EH (cell line): ENCODE measurements around the gene FEM1C.
A peak's percentile ranks its signal among the peaks of the same experiment; 100 is the strongest.

Experiments
- DNase-seq: peaks from one replicate; pipeline ENCODE4 v3.0.0-alpha.2; 2015; ENCODE audit warnings: low read depth

The FEM1C gene, protein sequence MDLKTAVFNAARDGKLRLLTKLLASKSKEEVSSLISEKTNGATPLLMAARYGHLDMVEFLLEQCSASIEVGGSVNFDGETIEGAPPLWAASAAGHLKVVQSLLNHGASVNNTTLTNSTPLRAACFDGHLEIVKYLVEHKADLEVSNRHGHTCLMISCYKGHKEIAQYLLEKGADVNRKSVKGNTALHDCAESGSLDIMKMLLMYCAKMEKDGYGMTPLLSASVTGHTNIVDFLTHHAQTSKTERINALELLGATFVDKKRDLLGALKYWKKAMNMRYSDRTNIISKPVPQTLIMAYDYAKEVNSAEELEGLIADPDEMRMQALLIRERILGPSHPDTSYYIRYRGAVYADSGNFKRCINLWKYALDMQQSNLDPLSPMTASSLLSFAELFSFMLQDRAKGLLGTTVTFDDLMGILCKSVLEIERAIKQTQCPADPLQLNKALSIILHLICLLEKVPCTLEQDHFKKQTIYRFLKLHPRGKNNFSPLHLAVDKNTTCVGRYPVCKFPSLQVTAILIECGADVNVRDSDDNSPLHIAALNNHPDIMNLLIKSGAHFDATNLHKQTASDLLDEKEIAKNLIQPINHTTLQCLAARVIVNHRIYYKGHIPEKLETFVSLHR

DNA sequence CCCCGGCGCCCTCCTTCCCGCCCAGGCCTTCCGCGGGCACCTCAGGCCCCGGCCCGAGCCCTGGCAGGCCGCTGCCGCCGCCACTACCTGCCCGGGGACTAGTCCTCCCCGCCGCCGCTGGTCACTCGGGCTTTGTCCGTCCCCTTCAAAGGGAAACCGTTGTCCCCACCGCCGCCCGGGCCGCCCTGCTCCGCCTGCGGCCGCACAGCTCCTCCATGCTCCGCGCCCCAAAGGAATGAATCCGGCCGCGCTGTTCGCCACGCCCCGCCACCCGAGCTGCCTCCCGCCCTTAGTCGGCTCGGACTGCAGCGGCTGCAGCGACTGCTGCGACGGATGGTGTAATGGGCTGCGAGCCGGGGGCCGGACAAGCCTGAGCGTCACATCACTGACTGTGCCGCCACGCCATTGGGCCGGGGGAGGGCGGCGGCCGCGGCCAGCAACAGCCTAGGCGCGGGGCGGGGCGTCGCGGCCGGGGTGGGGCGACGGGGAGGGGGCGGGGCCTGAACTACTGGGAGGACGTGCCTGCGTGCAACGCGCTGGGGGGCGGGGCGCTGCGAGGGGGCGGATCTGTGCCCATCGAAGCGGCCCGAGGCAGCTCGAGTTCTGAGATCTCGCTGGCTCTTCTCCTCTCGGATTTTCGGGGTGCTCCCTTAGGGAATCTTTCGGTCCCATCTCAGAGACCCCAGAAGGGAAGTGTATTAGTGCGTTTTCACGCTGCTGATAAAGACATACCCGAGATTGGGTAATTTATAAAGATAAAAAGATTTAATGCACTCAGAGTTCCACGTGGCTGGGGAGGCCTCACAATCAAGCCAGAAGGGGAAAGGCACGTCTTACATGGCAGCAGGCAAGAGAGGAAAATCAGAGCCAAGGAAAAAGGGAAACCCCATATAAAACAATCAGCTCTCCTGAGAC lies at the start of gene FEM1C:
Gene FEM1C (minus strand): TSS at position 340 of the 915 bp plus-strand sequence. CDS start 1,282 bp downstream, outside the sequence.
- DNase-seq = peak; percentile 99

DNA sequence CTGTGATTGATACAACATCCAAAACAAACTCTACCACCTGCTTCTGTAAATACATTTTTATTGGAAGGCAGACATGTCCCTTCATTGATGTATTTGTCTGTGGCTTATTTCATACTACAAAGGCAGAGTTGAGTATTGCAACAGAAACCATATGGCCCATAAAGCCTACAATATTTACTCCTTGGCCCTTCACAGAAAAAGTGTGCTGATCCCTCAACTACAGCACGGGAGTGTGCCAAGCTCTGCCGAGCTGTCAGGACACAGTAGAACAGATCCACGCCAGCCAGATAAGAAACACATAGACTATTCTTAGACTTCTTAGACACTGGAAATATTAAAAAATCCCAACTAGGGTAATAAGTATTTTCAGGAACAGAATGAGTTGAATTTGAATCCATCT lies 44.5 kb upstream of the FEM1C start:
- no peak for DNase-seq

DNA sequence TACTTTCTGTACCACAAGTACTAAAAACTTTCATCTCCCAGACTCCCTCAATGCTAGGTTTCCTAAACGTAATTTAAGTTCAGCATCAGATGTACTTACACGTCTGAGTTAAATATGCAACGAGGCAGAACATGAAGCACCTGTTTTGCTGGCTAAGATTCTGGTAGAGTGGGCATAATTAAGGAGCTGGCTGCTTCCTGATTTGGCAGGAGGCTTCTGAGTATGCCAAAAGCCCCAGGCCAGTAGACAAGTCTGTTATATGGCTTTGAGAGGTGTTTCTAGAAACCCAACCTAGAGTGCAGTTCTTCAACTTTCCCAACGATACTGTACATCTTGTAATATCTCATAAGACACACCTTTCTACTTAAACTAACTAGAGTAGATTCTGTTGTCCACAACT lies 44.1 kb upstream of the FEM1C start:
- DNase-seq = no peak

DNA sequence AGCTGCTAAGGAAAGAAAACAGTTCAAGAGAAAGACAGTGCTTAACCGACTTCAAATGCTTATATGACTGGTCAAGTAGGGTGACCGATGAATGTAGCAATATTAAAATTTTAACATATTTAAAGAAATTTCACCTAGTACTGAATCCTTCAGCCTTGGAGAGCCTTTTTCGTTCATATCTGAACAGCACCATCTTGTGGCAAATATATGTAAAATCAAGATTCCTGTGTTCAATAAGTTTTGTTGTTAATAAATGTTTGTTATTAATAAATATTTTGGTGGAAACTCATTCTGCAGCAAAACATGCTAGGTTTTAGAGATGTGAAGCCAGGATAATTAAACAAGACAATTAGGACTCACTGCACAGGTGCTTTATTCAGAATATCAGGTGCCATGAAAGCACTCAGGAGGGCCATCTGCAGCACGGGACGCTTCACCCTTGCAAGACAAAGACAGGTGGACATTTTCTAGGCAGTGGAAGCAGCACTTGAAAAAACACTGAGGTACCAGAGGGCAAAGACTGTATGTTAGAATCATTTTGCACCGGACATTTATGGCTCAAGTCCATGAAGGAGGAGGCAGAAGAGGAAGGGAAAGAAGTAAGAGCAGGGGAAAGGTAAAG lies 42.1 kb upstream of the FEM1C start:
- peak; percentile 54 for DNase-seq

DNA sequence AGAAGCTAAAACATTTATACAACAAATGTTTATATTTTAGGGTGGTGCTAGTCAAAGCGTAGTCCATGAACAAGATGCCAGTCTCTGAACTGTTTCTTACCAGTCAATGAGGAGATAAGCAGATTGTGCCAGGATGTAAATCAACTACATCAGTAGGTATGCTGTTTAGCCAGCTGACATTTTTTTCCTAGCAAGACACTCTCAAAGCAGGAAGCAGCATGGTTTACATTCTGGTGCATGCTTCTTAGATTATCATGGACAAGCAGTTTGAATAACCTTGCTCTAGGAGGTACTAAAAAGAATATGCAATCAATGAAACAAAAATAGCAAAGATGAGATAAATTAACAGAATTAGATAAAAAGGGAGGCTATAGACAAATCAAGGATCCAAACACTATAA lies 40.7 kb upstream of the FEM1C start:
- DNase-seq = peak; percentile 48

DNA sequence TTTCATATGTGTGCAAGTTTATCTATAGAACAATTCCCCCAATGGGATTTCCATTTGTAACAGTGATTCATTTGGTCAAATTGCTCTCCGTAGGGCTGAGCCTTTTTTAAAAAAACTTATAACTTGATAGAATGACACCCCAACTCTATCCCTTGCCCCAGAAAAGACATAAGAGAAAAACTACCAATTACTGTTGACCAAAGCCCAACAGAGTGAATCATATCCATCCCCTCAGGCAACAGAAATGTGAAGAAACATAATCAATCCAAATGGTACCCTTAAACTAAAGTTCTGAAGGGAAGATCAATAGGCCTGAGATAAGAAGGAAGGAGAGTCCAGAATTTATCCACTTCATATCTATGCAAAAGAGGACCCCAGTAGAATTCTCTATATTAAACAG lies 39.9 kb upstream of the FEM1C start:
- DNase-seq = peak; percentile 27

DNA sequence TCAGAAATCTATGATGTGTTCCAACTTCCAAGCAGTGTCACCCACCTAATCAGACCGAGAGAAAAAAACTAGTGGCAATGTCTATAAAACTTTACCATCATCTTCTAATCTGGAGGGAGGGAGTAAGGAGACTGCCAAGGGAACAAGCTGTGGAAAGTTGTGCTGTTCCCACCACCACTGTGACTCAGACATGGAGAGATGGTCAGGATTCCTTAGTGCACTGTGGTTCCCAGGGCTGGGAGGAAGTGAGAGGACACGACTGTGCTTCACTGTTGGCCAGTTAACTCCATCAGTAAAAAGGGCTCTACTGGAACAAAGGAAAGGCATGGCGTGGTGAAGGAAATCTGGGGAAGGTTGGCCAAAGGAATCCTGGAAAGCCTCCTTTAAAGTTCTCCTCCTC lies 38.9 kb upstream of the FEM1C start:
- DNase-seq = peak; percentile 99

DNA sequence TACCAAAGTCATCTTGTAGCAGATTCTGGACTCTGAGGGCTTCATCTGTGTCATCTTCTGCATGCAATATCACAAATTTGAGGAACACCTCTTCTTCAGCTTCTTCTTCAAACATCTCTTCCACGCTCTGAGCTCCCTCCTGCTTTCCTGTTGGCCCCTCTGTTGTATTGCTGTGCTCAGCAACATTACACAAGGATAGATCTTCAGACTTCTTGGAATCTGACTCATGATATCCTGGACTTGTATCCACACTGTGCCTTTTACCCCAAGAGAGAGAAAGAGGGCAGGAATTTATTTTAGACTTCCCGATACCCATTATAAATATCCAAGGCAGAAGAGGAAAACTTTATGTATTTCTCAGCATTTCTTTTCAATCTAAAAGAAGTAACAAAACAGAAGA lies 36.4 kb upstream of the FEM1C start:
- peak; percentile 32 for DNase-seq

DNA sequence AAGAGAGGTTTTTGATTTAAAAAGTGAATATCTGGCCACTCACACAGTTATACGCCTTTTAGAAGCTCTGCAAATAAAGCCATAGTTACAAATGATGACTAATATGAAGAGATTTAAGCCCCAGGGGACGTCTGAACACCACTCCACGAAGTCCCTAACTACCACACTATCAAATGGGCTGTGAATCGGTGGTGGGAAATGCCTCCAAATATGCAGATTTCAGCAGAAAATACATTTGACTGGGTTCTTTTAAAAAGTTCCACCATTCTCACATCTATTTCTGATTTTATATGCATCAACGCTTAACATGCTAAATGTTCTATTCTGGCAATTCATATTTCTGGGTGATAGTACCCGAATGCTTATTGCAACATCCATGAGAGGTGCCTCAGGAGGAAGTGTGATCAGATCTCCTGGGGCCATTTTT lies 35.2 kb upstream of the FEM1C start:
- DNase-seq = peak; percentile 88

DNA sequence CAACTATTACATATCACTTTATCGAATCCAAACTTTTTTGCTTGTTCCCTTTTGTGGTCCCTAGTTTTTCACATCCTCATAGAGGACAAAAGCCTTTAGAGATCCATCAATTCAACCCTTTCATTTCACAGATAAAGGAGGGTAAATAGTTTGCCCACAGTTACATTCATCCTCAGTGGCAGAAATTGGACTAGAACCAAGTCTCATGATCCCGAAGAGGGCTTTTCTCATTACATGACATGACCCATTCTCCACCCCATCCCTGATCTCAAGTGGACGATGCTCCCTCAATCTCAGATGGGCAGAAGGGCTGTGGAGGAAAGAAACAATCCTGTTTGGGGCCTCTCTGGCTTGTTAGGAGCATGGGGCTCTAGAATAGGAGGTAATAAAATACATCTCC lies 34.6 kb upstream of the FEM1C start:
- DNase-seq = no peak

DNA sequence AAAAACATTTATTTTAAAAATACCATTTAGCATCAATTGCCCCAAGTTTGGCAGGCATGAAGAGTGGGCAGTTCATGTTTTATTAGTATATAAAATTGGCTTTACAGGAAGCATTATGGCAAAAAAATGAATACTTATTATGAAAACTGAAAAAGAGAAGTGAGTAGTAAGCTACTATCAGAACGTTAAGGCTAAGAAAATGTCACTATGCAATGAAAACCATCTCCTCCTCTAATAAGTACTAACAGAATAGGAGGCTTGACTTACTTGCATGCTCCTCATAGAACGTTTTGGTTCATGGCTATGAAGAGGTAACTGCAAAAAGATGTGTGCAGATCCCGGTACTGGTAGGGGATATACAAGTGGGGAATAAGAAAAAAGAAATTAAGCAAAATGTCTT lies 34.1 kb upstream of the FEM1C start:
- no peak for DNase-seq

DNA sequence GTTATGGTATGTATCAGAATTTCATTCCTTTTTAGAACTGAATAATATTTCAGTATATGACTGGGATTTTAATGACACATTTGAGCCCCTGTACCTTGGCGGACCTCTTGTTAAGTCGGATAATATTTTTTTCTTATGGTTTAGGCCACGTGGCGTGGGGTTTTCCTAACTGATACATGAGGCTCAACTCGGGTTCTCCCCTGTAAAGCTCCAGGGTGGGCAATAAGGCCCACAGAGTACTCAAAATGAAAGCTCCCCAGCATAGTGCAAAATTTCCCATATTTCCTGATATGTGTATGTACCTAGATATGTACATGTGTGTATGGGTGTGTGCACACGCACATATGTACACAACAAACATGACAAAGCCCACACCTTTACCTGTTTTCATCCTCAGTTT lies 33.2 kb upstream of the FEM1C start:
- no peak for DNase-seq

DNA sequence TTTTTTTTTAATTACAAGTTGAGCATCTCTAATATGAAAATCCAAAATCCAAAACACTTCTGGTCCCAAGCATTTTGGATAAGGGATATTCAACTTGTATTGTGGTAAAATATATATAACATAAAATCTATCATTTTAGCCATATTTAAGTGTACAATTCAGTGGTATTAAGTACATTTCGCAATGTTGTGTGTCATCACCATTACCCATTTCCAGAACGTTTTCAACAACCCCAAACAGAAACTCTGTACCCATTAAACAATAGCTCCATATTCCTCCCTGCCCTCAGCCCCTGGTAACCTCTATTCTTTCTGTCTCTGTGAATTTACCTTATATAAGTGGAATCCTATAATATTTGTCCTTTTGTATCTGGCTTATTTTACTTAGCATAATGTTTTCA lies 32.8 kb upstream of the FEM1C start:
- DNase-seq = no peak

DNA sequence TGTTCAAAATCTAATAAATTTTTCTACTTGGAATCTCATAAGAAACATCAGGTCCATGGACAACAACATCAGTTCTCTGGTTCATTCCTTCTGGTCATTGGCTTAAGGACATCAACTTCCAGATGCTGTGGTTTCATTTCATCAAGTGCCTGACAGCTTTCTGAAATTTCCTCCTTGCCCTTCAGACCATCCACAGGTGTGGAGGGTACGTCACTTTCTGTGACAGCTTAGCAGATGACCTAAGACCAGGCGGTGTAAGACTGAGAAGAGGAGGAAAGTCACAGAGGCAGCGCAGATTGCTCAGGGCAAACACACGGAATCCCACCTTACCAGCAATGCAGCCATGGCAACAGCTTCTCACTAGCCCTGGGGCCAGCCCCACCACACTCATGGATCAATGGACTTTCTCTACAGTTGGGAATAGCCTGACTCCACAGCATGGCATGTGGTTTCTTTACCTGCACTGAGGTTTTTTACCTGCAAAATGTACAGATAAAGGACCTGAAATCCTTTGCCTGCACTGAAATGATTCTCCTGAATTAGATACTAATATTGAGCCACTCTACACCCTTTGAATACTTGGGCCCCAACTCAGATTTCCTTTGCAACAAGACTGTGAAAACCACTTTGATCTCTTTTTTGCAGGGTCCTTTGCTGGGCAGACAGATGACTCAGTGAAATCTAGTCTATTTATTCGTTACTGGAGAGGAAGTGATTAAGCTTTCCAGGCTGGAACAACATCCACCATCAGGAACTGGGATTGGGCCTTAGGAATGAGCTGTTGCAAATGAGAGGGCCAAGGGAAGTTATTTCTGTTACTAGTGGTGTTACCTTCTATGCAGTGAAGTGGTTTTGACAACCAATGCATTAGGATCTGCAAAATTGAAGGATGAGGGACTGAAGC lies 30.8 kb upstream of the FEM1C start:
- peak; percentile 85 for DNase-seq

DNA sequence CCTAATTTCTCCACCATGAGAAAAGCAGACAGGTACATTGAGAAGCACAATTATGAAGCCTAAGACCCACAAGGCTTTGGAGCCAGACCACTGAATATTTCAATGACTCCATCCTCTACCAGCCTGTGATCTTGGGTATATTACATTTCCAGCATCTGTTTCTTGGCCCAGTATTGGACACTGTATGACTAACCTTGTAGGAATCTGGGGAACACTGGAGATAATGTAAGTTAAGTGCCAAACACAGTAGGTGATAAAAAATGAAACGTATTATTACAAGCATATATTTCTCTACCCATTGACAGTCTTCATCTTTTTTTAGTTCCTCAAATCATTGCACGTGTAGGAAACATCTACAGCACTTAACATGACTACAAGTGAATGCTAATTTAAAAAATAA lies 28.6 kb upstream of the FEM1C start:
- DNase-seq = peak; percentile 80

DNA sequence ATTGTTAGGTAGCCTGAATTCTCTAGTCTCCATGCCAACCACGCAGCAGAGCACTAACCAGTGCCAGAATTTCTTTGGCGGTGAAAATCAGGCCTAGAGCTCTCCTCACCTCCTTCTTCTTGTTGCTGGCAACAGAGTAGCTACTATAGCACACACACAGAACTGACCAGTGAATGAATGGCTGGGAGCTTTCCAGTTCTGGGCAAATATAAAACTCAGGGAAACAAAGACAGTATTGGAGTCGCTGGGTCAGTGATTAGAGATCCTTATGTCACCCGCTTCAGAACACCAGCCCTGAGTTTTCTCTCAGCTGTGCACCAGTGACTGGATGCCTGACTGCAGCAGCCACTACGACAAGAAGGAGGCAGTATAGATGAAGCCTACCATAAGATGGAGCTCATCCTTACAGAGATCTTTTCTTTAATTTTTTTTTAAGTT lies 26.9 kb upstream of the FEM1C start:
- DNase-seq = no peak

DNA sequence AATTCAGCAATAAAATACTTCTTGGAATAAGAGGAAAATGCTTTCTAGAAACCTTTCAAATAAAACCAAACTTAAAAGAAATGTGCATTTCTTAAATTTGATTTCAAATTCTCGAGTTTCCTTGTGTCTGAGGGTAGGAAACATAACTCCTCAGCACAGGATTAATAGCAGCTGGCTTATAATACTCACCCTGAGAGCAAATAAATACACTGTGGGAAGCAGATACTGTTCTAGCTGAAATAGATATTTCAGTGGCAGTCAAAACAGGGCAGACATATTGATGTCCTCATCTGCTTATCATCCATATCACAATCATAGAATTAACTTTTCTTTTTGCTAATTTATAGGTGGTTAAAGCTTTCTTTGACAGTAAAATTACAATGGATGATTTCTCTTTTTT lies 24.1 kb upstream of the FEM1C start:
- DNase-seq = no peak

DNA sequence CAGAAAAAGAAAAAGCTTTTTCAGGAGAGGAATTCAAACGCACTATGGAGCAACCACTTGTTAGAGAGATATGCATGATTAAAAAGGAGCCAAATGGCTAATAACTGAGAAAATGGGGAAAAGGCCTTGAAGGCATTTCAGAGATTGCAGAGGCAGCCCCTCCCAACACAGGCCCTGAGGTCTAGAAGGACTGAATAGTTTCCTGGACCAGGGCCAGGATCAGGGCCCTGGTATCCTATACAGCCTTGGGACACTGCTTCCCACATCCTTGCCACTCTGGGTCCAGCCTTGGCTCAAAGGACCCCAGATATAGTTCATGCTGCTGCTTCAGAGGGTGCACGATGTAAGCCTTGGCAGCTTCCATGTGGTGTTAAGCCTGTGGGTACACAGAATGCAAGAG lies 20.7 kb upstream of the FEM1C start:
- DNase-seq = peak; percentile 61

DNA sequence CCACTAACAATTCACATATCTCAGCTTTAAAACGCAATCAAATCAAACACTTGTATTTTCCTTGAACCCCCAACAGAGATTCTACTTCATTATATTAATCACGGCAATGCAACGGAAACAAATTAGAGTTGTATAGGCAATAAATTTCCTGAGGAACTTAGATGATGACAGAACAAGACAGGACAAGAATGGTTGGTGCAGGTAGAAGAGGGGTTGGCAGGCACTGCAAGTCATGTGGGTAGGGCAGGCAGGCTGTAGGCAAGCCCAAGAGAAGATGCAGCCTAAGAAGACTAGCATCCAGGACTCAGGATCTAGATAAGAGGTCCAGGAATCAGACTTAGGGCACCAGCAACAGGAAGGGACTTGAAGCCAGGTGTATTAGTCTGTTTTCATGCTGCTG lies 16.6 kb upstream of the FEM1C start:
- no peak for DNase-seq

DNA sequence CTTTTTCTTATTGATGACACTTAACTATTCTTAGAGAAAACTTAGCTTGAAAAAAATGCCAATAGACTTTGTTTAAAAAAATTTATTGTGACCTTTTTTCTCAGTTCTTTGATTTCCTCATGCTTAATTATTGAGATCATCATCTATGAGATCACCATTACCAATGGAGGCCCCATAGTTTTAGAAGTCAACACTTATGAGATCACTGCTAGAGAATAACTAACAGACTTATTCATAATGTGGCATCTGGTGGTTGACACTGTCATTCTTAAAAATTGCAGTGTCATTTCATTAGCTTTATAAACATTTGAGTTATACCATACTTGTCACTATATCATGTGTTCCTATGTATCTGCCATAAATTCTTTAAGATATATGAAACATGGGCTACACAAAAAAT lies 14.9 kb upstream of the FEM1C start:
- DNase-seq = peak; percentile 85

DNA sequence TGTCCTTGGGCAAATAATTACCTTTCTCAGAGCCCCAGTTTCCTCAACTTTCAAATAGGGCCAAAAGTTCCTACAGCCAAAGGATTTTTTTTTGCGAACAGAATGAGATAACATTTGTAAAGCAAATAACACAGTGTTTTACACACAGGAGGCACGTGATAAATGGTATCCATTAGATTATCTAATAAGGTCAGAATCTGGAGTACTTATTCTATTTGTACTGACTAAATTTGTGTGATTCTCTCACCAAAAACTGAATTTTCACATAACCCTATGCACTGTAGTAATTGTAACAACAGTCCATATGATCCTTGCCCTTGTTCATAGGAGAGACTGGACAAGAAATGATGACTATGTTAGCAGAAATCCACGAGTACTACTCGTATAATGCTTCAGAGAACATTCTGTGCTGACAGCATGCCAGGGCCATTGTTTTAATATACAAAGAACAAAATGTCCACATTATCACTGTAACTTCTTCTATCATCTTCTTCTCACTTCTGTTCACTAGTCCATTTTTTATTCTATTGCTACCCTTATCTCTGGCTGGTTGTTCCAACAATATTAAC lies 13.9 kb upstream of the FEM1C start:
- DNase-seq = peak; percentile 37
